ENCODE measurements around the gene SETX.

DNA sequence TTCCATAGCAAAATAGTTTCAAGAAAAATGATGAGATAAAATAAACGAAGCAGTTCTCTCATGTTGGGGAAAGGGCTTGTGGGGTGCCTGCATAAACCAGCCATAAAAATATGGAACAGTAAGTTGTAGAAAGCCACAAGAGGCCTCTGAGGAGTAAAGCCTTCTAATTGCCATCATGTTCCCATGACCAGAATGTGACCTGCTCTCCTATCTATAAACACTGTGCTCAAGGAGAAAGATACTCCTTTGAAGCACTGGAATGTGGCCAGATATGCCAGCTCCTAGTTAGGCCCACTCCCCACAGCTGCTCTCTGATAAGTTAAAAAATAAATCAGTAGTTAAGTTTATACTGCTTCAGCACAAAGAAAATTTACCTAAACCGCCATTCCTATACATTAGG lies 65.8 kb downstream of the SETX start:
- TF ChIP-seq RARB (CRISPR knock-in tag; IDR thresholded peaks at IDR 0.05) (no peak), ZFP3 (CRISPR knock-in tag; IDR thresholded peaks at IDR 0.05) (no peak; the same call in 1 of the 2 replicates), ESRRG (CRISPR knock-in tag; IDR thresholded peaks at IDR 0.05) (no peak), OSR1 (CRISPR knock-in tag; IDR thresholded peaks at IDR 0.05) (no peak), SNAI2 (CRISPR knock-in tag; IDR thresholded peaks at IDR 0.05) (no peak), TOX (CRISPR knock-in tag; IDR thresholded peaks at IDR 0.05; ENCODE audit: borderline replicate concordance) (no peak), CSDC2 (CRISPR knock-in tag; IDR thresholded peaks at IDR 0.05) (no peak), ZC3H10 (CRISPR knock-in tag; IDR thresholded peaks at IDR 0.05) (no peak), GLIS3 (CRISPR knock-in tag; IDR thresholded peaks at IDR 0.05) (no peak)
- TF ChIP-seq, protein P1, sequence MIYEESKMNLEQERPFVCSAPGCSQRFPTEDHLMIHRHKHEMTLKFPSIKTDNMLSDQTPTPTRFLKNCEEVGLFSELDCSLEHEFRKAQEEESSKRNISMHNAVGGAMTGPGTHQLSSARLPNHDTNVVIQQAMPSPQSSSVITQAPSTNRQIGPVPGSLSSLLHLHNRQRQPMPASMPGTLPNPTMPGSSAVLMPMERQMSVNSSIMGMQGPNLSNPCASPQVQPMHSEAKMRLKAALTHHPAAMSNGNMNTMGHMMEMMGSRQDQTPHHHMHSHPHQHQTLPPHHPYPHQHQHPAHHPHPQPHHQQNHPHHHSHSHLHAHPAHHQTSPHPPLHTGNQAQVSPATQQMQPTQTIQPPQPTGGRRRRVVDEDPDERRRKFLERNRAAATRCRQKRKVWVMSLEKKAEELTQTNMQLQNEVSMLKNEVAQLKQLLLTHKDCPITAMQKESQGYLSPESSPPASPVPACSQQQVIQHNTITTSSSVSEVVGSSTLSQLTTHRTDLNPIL (CRISPR knock-in tag; IDR thresholded peaks at IDR 0.05; ENCODE audit: low read depth), result no peak
- TF ChIP-seq, protein P2, sequence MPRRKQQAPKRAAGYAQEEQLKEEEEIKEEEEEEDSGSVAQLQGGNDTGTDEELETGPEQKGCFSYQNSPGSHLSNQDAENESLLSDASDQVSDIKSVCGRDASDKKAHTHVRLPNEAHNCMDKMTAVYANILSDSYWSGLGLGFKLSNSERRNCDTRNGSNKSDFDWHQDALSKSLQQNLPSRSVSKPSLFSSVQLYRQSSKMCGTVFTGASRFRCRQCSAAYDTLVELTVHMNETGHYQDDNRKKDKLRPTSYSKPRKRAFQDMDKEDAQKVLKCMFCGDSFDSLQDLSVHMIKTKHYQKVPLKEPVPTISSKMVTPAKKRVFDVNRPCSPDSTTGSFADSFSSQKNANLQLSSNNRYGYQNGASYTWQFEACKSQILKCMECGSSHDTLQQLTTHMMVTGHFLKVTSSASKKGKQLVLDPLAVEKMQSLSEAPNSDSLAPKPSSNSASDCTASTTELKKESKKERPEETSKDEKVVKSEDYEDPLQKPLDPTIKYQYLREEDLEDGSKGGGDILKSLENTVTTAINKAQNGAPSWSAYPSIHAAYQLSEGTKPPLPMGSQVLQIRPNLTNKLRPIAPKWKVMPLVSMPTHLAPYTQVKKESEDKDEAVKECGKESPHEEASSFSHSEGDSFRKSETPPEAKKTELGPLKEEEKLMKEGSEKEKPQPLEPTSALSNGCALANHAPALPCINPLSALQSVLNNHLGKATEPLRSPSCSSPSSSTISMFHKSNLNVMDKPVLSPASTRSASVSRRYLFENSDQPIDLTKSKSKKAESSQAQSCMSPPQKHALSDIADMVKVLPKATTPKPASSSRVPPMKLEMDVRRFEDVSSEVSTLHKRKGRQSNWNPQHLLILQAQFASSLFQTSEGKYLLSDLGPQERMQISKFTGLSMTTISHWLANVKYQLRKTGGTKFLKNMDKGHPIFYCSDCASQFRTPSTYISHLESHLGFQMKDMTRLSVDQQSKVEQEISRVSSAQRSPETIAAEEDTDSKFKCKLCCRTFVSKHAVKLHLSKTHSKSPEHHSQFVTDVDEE (CRISPR knock-in tag; IDR thresholded peaks at IDR 0.05), result no peak
- TF ChIP-seq, protein P3, sequence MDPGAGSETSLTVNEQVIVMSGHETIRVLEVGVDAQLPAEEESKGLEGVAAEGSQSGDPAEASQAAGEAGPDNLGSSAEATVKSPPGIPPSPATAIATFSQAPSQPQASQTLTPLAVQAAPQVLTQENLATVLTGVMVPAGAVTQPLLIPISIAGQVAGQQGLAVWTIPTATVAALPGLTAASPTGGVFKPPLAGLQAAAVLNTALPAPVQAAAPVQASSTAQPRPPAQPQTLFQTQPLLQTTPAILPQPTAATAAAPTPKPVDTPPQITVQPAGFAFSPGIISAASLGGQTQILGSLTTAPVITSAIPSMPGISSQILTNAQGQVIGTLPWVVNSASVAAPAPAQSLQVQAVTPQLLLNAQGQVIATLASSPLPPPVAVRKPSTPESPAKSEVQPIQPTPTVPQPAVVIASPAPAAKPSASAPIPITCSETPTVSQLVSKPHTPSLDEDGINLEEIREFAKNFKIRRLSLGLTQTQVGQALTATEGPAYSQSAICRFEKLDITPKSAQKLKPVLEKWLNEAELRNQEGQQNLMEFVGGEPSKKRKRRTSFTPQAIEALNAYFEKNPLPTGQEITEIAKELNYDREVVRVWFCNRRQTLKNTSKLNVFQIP (CRISPR knock-in tag; IDR thresholded peaks at IDR 0.05; ENCODE audit: borderline replicate concordance, low read depth), result no peak
- TF ChIP-seq, protein P4, sequence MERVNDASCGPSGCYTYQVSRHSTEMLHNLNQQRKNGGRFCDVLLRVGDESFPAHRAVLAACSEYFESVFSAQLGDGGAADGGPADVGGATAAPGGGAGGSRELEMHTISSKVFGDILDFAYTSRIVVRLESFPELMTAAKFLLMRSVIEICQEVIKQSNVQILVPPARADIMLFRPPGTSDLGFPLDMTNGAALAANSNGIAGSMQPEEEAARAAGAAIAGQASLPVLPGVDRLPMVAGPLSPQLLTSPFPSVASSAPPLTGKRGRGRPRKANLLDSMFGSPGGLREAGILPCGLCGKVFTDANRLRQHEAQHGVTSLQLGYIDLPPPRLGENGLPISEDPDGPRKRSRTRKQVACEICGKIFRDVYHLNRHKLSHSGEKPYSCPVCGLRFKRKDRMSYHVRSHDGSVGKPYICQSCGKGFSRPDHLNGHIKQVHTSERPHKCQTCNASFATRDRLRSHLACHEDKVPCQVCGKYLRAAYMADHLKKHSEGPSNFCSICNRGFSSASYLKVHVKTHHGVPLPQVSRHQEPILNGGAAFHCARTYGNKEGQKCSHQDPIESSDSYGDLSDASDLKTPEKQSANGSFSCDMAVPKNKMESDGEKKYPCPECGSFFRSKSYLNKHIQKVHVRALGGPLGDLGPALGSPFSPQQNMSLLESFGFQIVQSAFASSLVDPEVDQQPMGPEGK (CRISPR knock-in tag; IDR thresholded peaks at IDR 0.05; ENCODE audit: borderline replicate concordance), result no peak
- TF ChIP-seq, protein P5, sequence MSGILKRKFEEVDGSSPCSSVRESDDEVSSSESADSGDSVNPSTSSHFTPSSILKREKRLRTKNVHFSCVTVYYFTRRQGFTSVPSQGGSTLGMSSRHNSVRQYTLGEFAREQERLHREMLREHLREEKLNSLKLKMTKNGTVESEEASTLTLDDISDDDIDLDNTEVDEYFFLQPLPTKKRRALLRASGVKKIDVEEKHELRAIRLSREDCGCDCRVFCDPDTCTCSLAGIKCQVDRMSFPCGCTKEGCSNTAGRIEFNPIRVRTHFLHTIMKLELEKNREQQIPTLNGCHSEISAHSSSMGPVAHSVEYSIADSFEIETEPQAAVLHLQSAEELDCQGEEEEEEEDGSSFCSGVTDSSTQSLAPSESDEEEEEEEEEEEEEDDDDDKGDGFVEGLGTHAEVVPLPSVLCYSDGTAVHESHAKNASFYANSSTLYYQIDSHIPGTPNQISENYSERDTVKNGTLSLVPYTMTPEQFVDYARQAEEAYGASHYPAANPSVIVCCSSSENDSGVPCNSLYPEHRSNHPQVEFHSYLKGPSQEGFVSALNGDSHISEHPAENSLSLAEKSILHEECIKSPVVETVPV (CRISPR knock-in tag; IDR thresholded peaks at IDR 0.05), result no peak
